Myocyte (in vitro differentiated cells): Measurements from ENCODE around the gene PRSS53. TPM values are rescaled to one million over a fixed set of nuclear protein-coding genes. Genes with fewer than 3 reads are reported as not detected.

Source experiments
- DNase-seq: peaks from one replicate; pipeline ENCODE4 v3.0.0-alpha.2; 2012; ENCODE audit warnings: low read depth
- total RNA-seq: library from RNA; depleted of rRNA; stranded (reverse); fragments of >200 nt; gene quantifications from 2 replicates; pipeline ENCODE4 v1.2.3, GENCODE V29; 2014

The PRSS53 gene
- total RNA-seq, 1 donor from 2014 or later = 4.1 TPM

- no peak for DNase-seq
Observed at GRCh38 chr16:31099860-31100638, 11.3 kb upstream of the PRSS53 start.

DNA sequence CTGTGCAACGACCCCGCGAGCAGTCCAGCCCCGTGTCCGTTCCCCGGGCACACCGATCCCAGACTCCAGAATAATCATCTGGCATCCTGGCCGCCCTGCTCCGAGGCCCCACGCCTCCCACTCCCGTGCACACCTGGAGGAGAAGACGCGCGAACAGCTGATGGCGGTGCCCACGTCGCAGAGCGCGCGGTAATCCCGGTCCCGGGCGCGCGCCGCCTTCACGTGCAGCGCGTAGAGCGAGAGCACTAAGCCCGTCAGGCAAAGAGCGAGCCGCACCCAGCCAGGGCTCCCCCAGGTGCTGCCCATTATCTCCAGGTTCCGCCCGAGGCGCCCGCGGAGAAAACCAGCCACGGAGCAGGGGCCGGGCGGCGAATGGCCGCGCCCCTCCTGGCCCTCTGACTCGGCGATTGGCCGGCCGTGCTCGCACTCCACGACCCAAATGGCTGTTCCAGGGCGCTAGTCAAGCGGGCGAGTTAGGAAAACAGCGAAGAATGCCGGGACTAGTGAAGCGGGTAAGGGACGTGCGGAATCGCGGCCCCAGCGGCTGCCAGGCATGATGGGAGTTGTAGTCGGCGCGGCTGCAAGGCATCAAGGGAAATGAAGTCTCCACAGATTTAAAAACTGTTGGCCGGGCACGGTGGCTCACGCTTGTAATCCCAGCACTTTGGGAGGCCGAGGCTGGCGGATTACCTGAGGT lies 5.8 kb upstream of the PRSS53 start, which contains the start of gene VKORC1:
VKORC1 (minus strand) TSS at position 374 of the 697 bp plus-strand sequence; CDS start at position 306, 68 bp downstream.
- peak; percentile 99 for DNase-seq

GRCh38 chr16:31094088-31094423 lies 5.3 kb upstream of the PRSS53 start:
- DNase-seq = no peak

DNA sequence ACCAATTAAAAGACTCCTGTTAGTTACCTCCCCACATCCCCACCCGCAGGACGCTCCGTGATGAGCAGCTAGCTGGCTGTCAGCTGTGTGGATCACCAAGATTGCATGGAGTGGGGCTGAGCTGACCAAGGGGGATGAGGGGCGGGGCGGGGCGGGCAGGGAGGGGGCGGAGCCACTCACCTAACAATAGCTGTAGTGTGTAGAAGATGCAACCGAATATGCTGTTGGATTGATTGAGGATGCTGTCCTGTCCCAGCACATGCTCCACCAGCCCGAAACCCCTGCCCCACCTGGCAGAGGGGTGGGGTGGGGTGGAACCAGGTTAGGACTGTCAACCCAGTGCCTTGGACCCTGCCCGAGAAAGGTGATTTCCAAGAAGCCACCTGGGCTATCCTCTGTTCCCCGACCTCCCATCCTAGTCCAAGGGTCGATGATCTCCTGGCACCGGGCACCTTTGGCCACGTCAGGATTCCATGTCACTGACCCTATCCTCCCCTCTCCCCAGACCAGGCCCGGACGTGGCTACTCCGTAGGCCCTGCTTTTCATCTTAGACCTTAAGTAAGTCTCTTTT lies 4.5 kb upstream of the PRSS53 start:
- peak; percentile 76 for DNase-seq

GRCh38 chr16:31092330-31092729 lies 3.6 kb upstream of the PRSS53 start:
- DNase-seq = no peak

DNA sequence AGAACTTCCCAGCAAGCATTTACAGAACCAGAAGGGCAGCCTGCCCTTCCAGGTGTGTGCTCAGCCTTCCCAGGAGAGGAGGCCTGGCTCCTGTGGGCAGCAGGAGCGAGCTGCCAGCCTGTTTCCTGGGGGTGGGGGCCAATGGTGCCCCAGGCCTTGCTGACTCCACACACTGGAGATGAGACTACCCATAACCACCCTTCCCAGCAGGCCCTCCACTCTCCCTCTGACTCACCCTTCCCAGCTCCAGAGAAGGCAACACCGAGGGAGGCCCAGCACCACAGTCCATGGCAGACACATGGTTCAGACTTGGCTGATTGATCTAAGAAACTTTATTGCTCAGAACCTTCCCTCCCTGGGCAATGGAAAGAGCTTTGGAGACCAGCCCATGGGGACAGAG lies 1.8 kb upstream of the PRSS53 start:
- no peak for DNase-seq

DNA sequence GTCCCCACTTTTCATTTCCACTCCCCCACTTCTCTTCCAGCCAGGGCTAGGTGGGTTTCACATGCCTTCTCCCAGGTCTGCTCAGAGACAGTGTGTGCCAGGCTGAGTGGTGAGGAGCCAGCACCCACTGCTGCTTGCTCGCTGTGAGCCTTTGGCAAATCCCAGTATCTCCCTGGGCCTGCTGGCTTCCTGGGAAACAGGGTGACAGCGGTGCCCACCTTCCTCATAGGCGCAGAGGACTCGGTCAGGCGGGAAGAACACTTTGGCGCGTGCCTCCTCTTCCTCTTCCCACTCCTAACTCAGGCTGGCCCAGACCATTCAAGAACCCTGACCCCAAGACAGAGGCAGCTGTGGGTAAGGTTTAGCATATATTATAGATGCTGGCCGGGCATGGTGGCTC lies 456 bp upstream of the PRSS53 start:
- DNase-seq = no peak

- DNase-seq = no peak
Observed at GRCh38 chr16:31087971-31088370, 772 bp downstream of the PRSS53 start.

DNA sequence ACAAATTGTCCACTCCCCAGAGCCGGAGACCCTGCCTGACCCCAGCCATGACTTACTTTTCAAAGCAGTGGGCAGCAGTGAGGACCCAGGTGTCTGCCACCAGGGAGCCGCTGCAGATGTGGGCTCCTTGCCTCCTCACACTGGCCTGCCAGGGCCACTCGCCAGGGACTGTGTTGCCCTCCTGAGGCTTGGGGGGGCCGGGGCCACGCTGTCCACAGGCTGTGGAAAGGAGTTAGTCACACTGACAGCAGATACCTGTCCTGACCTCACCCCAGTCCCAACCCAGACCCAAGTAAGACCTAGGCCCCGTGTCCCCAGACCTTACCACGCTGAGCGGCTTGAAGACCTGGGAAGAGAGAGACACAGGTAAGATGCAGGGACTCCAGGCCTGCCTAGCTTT lies 1.3 kb downstream of the PRSS53 start:
- DNase-seq = no peak

DNA sequence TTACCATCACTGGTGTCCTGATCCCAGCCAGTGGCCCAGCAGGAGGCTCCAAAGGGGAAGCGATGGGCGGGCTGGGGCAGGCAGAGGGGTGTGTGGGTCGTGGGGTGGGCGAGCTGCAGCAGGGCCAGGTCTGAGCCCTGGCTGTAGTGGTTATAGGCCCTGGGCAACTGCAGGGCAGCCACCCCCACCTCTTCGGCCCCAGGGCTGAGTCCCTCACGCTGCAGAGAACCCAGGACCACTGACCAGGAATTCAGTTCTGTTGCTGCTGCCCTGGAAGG lies 2.2 kb downstream of the PRSS53 start:
- DNase-seq = no peak

- peak; percentile 90 for DNase-seq
Observed at GRCh38 chr16:31085873-31086628, 2.7 kb downstream of the PRSS53 start.

- DNase-seq = peak; percentile 39
Observed at GRCh38 chr16:31085411-31085810, 3.3 kb downstream of the PRSS53 start.

DNA sequence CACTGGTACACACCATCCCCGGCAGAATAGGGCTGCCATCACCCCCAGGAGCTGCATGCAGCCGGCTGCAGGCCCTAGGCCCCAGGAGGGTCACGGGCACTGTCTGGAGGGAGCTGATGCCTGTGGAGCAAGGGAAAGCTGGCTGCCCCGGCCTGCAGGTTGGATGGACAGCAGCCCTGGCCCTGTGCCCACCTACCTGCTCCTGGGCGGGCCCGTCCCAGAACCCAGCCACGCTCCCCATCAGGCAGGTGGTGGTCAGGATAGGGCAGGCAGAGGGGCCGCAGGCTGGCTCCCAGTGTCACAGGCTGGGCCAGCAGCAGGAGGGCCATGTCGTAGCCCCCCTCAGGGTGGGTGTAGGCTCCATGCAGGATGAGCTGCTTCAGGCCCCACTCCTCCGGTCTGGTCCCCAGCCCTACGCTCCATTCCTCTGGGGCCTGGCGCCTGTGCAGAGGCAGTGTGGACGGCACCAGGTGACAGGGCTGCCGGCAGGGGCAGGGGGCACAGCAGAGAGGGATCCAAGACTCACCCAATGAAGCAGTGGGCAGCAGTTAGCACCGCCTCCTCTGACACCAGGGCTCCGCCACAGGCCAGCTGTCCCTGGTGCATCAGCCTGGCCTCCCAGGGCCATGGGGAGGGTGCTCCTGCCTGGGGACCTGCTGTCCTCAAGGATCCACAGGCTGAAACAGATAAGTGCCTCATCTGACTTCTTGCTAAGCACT lies 4.0 kb downstream of the PRSS53 start:
- peak; percentile 87 for DNase-seq

DNA sequence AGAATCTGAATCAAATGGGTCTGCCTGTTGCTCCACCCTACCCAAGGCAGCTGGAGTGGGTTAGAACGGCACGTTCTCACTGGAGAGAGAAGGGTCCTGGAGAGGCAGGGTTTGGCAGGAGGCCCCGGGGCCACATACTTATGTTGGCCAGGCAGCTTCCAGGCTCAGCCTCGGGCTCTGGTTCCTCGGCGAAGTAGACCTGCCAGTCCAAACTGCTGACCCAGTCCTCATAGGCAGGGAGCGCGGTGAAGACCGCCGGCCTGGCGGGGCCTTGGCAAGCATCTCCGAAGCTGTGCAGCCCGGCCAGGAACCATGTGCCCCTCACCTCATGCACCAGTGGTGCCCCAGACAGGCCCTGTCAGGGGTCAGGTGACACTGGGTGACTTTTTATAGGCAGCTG lies 4.8 kb downstream of the PRSS53 start:
- DNase-seq = no peak

DNA sequence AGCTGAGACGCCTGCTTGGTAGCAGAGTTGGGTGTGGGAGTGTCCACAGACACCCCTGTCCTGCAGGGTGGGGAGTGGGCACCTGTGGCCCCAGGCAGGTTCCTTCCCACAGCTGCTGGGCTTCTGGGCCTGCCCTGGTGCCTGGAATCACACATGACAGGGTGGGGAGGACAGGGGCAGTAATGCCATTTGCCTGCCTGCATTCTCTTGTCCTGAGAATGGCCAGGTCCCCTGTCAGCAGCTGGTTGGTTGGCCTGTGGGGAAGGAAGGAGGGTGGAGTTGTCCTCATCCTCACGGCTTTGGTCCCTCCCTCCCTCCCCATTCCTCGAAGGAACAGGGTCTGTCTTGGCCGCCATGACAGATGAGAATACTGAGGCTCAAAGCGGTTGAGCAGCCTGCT lies 5.2 kb downstream of the PRSS53 start:
- DNase-seq = no peak

GRCh38 chr16:31083081-31083480 lies 5.7 kb downstream of the PRSS53 start:
- no peak for DNase-seq

DNA sequence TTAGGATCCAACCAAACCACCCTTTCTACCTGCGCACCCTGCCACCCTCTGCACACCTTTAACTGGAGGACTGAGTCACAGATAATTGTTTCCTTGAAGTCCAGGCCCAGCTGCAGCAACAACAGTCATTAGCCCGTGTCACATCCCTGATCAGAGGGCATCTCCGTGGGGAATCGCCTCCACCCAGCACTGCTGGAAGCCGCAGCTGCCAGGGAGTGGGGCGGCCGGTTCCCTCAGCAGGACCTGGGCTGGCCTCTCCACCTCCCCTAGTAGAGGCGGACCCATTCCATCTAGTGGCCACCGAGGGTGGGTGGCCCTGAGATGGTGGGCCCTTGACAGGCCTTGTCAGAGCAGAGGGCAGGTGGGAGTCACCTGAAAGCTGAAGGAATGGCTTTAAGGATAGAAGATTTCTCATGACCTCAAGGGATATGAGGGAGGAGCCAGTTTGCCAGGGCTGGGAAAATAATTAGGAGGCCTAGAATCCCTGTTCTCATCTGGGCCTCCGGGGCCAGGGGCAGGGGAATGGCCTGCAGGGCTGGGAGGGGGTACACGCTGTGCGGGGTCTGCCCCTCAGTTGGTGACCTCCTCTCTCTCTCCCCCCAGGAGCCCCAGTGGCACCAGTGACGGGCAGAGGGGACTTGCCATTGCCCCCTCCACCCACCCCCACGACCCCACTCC lies 6.2 kb downstream of the PRSS53 start:
- no peak for DNase-seq

DNA sequence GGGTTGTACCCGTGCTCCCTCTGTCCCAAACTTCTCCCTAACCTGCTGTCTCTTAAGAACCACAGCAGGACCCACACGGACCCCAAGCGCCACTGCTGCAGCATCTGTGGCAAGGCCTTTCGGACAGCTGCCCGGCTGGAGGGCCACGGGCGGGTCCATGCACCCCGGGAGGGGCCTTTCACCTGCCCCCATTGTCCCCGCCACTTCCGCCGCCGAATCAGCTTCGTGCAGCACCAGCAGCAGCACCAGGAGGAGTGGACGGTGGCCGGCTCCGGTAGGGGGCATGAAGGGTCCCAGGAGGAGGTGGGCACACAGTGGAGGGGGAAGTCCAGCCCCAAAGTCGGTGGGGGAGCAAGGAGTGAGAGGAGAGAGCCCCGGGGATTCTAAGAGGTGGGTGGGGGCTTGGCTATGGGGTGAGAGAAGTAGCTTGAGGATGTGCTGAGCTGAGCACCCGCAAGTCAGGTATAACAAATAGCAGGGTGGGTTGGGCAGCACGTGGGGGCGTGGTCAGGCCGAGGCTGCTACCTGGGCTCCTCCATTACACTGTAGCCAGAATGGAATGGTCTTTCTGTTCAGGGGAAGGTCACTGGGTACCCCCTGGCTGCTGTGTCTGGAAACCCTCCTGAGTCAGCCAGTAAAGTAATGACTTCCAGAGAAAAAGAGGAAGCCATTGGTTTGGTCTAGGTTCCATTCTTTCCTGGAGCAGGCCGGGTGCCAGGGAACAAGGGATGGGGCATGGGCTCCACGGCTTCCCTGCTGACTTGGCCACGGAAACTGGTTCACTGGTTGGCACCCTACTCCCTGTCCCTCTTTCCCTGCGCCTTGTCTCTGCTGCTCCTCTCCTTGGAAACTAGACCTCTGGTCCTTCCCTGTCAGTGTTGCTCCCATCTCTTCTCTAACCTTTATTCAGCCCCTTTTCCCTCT lies 7.1 kb downstream of the PRSS53 start:
- no peak for DNase-seq

- peak; percentile 37 for DNase-seq
Observed at GRCh38 chr16:31080756-31081419, 7.9 kb downstream of the PRSS53 start.
